C4-2B (cell line): Measurements from ENCODE around the gene EPHA7.

Source experiments
- H3K27ac ChIP-seq: fragments of 450-650 bp; 2 replicates; pipeline ENCODE4 v1.5.1; 2017
- CTCF ChIP-seq: fragments of 450-650 bp; conservative IDR thresholded peaks from 2 replicates; pipeline ENCODE4 v1.5.1; 2017; ENCODE audit warnings: mild to moderate bottlenecking
- ZFX ChIP-seq: fragments of 450-650 bp; IDR thresholded peaks from 2 replicates; pipeline ENCODE4 v1.6.1; 2017

The EPHA7 gene

GRCh38 chr6:93350774-93351173, 68.6 kb downstream of the EPHA7 start:
- TF ChIP-seq CTCF (no peak), ZFX (no peak)
- no peak overlapping the region for H3K27ac ChIP-seq

- TF ChIP-seq CTCF (no peak), ZFX (no peak)
Measured at GRCh38 chr6:93344333-93344835, 75.0 kb downstream of the EPHA7 start.

GRCh38 chr6:93343476-93343875, 75.9 kb downstream of the EPHA7 start:
- TF ChIP-seq ZFX (no peak), CTCF (no peak)
- H3K27ac ChIP-seq = no peak overlapping the region

More at GRCh38 chr6:93344333-93344835, 75.0 kb downstream of the EPHA7 start:
- H3K27ac ChIP-seq = no peak overlapping the region

- no peak overlapping the region for H3K27ac ChIP-seq
- TF ChIP-seq CTCF (no peak), ZFX (no peak)
Measured at GRCh38 chr6:93341900-93342613, 77.3 kb downstream of the EPHA7 start.

- TF ChIP-seq CTCF (no peak), ZFX (no peak)
- H3K27ac ChIP-seq = no peak overlapping the region
Measured at GRCh38 chr6:93337772-93338394, 81.5 kb downstream of the EPHA7 start.

GRCh38 chr6:93337014-93337413, 82.3 kb downstream of the EPHA7 start:
- H3K27ac ChIP-seq = no peak overlapping the region
- no peak for TF ChIP-seq CTCF
- no peak for TF ChIP-seq ZFX

GRCh38 chr6:93329301-93330000, 89.9 kb downstream of the EPHA7 start:
- no peak overlapping the region for H3K27ac ChIP-seq
- TF ChIP-seq ZFX = no peak
- no peak for TF ChIP-seq CTCF
